Peyer's patch (tissue), 4 donors: Measurements from ENCODE around the gene TMEM63A. TPM values are rescaled to one million over a fixed set of nuclear protein-coding genes. Genes with fewer than 3 reads are reported as not detected.

Experiments used
- DNase-seq, 3 donors: peaks; one replicate each; pipeline ENCODE4 v3.0.0-alpha.2; 2017 to 2019
- H3K27ac ChIP-seq, 4 donors: fragments of 200-600 bp; sonication (generic); one replicate each; pipeline ENCODE4 v1.5.1; 2016 to 2019
- H3K27me3 ChIP-seq, 2 donors: fragments of 200-600 bp; sonication (generic); one replicate each; pipeline ENCODE4 v1.5.1; 2019
- H3K36me3 ChIP-seq, 3 donors: fragments of 200-600 bp; sonication (generic); one replicate each; pipeline ENCODE4 v1.5.1; 2016 to 2019
- H3K4me1 ChIP-seq, 4 donors: fragments of 200-600 bp; sonication (generic); one replicate each; pipeline ENCODE4 v1.5.1; 2016 to 2019
- H3K4me3 ChIP-seq, 4 donors: fragments of 200-600 bp; sonication (generic); 1 replicate in 3 of 4; 2 replicates in 1 of 4; pipeline ENCODE4 v1.5.1; 2016 to 2019; ENCODE audit warnings: mild to moderate bottlenecking in 1 of 4
- H3K9me3 ChIP-seq, 4 donors: fragments of 200-600 bp; sonication (generic); one replicate each; pipeline ENCODE4 v1.5.1; 2016 to 2019; ENCODE audit warnings: mild to moderate bottlenecking in 1 of 4
- CTCF ChIP-seq, 6 experiments: fragments of 450-650 bp in 4 of 6; fragments of 200-600 bp in 2 of 6; sonication (generic) in 1 of 6; IDR thresholded peaks; one replicate each; pipeline ENCODE4 v1.5.1; 2017 to 2019; ENCODE audit warnings: antibody characterized with exemption in 6 of 6, mild to moderate bottlenecking in 3 of 6, moderate library complexity in 1 of 6
- POLR2A ChIP-seq, 2 donors: fragments of 450-650 bp; IDR thresholded peaks; one replicate each; pipeline ENCODE4 v1.5.1; 2017; ENCODE audit warnings: antibody characterized with exemption in 2 of 2, mild to moderate bottlenecking in 2 of 2, moderate library complexity in 2 of 2
- total RNA-seq, 4 donors: library from RNA; depleted of rRNA; stranded (reverse); fragments of >200 nt; gene quantifications; one replicate each; pipeline ENCODE4 v1.1.0, GENCODE V29; 2016

TMEM63A gene
- total RNA-seq, 4 donors from 2014 or later, result 77.8 to 339 (median 275) TPM

- no peak overlapping the region for H3K4me3 ChIP-seq
- H3K9me3 ChIP-seq, result no peaks in the 10 kb centered on the region
- TF ChIP-seq POLR2A (IDR thresholded peaks at IDR 0.05), result no peak
- no peak for TF ChIP-seq CTCF (IDR thresholded peaks at IDR 0.05)
- no peak for DNase-seq
- peaks cover 0 to 78% (median 11%) of the 10 kb centered on the region in 4 donors for H3K4me1 ChIP-seq
- no peaks in the 10 kb centered on the region for H3K36me3 ChIP-seq
- peak overlapping the region; percentile 10 to 86 (median 70) for H3K27ac ChIP-seq
- no peaks in the 10 kb centered on the region for H3K27me3 ChIP-seq
Measured at GRCh38 chr1:225814381-225814780, 67.8 kb downstream of the TMEM63A start.

GRCh38 chr1:225813214-225813964 lies 68.8 kb downstream of the TMEM63A start:
- DNase-seq, result peak; percentile 22 to 74 (median 73)
- no peaks in the 10 kb centered on the region for H3K9me3 ChIP-seq
- peak overlapping the region; percentile 56 to 86 (median 70) for H3K27ac ChIP-seq
- no peak for TF ChIP-seq POLR2A (IDR thresholded peaks at IDR 0.05)
- TF ChIP-seq CTCF (IDR thresholded peaks at IDR 0.05), result no peak
- no peaks in the 10 kb centered on the region for H3K36me3 ChIP-seq
- H3K27me3 ChIP-seq, result no peaks in the 10 kb centered on the region
- H3K4me3 ChIP-seq, result peak overlapping the region in 1 of 4 donors; percentile 6
- H3K4me1 ChIP-seq, result peaks cover 0 to 79% (median 11%) of the 10 kb centered on the region in 4 donors

- H3K36me3 ChIP-seq, result no peaks in the 10 kb centered on the region
- H3K4me1 ChIP-seq, result peaks cover 0 to 73% (median 11%) of the 10 kb centered on the region in 4 donors
- H3K9me3 ChIP-seq, result no peaks in the 10 kb centered on the region
- TF ChIP-seq CTCF (IDR thresholded peaks at IDR 0.05), result no peak
- TF ChIP-seq POLR2A (IDR thresholded peaks at IDR 0.05), result no peak
- peak overlapping the region; percentile 56 to 86 (median 70) for H3K27ac ChIP-seq
- DNase-seq, result no peak
- H3K27me3 ChIP-seq, result no peaks in the 10 kb centered on the region
- H3K4me3 ChIP-seq, result no peak overlapping the region
Measured at GRCh38 chr1:225812488-225813213, 69.5 kb downstream of the TMEM63A start.

GRCh38 chr1:225811622-225812487 lies 70.3 kb downstream of the TMEM63A start:
- H3K9me3 ChIP-seq, result no peaks in the 10 kb centered on the region
- no peaks in the 10 kb centered on the region for H3K36me3 ChIP-seq
- no peaks in the 10 kb centered on the region for H3K27me3 ChIP-seq
- DNase-seq, result no peak
- TF ChIP-seq CTCF (IDR thresholded peaks at IDR 0.05) (peak in 1 of 6 experiments; percentile 10), POLR2A (IDR thresholded peaks at IDR 0.05) (no peak)
- H3K4me1 ChIP-seq, result peaks cover 0 to 65% (median 8%) of the 10 kb centered on the region in 4 donors
- peak overlapping the region in 3 of 4 donors; percentile 8 to 86 (median 68) for H3K27ac ChIP-seq
- H3K4me3 ChIP-seq, result peak overlapping the region in 2 of 4 donors; percentile 82
